ENCODE measurements around the gene C19orf18. TPM values are rescaled to one million over a fixed set of nuclear protein-coding genes. Genes with fewer than 3 reads are reported as not detected.
A peak's percentile ranks its signal among the peaks of the same experiment; 100 is the strongest.

The C19orf18 gene
- polyA plus RNA-seq, 2 of the 4 experiments (the other 2 are of a cell fraction): 0.13 TPM; not detected in 1

- peak in 1 of 2 experiments; percentile 42 for DNase-seq (ENCODE audit: low read depth in 1 of 2, low spot score in 1 of 2)
- peaks cover 91% of the 10 kb centered on the region for H3K9me3 ChIP-seq
- H3K27ac ChIP-seq: no peak overlapping the region
- no peak overlapping the region for H3K4me2 ChIP-seq
- FAIRE-seq: no peak
- TF ChIP-seq RAD21 (conservative IDR thresholded peaks at IDR 0.05 in 1 of 2, IDR thresholded peaks at IDR 0.05 in 1 of 2) (0 out of 5 replicates have a peak, but pooled peaks of 1 of the 2 experiments have one; percentile 12), CHD4 (IDR thresholded peaks at IDR 0.05; ENCODE audit: borderline replicate concordance) (no peak), KDM5A (IDR thresholded peaks at IDR 0.05) (no peak), GATA3 (IDR thresholded peaks at IDR 0.05; ENCODE audit: borderline replicate concordance) (no peak), FOSB (CRISPR knock-in tag; IDR thresholded peaks at IDR 0.05) (no peak), HOXA7 (CRISPR knock-in tag; IDR thresholded peaks at IDR 0.05) (no peak), TFCP2L1 (CRISPR knock-in tag; IDR thresholded peaks at IDR 0.05) (no peak)
- no peaks in the 10 kb centered on the region for H3K4me1 ChIP-seq
- ATAC-seq: no peak
- 48% methylated on average over 1 of the region's 1 CpG for WGBS (ENCODE audit: missing lambda C conversion rate)
- POLR2A ChIA-PET: no interaction called here
- CTCF ChIA-PET: interaction anchor here (0.6 to 1.2 kb wide), 2 partner anchors 8 to 526 kb away, joined by 4 read pairs; no protein-coding TSS in a partner anchor
- H3K4me3 ChIP-seq: no peak overlapping the region
Observed at GRCh38 chr19:58007285-58007684, 33.0 kb upstream of the C19orf18 start.

- H3K4me1 ChIP-seq: no peaks in the 10 kb centered on the region
- peak overlapping the region; percentile 71 for H3K4me3 ChIP-seq
- H3K4me2 ChIP-seq: peak overlapping the region; percentile 61
- POLR2A ChIA-PET: interaction anchor here (1.0 to 2.6 kb wide), 9 partner anchors 56 to 569 kb away, joined by 3 to 12 read pairs (median 3); partner anchors contain the start of genes ZNF211, ZNF256, ZNF274 and ZNF416
- H3K9me3 ChIP-seq: peaks cover 94% of the 10 kb centered on the region
- no peak for DNase-seq (ENCODE audit: low read depth in 1 of 2, low spot score in 1 of 2)
- ATAC-seq: no peak
- no peak for FAIRE-seq
- 87% methylated on average over 31 of the region's 31 CpGs for WGBS (ENCODE audit: missing lambda C conversion rate)
- H3K27ac ChIP-seq: peak overlapping the region; percentile 80 to 93
- CTCF ChIA-PET: interaction anchor here (0.5 to 4.9 kb wide), 3 partner anchors 17 to 853 kb away, joined by 3 to 17 read pairs (median 3); no protein-coding TSS in a partner anchor
- peak; percentile 7; the same call in 1 of the 2 replicates for TF ChIP-seq HDAC2 (IDR thresholded peaks at IDR 0.05)
- no peak for TF ChIP-seq SREBF2 (IDR thresholded peaks at IDR 0.05)
Observed at GRCh38 chr19:58003174-58003828, 29.0 kb upstream of the C19orf18 start.

GRCh38 chr19:58002384-58003173 lies 28.2 kb upstream of the C19orf18 start, which contains the start of gene ZNF606:
TSS of gene ZNF606 (minus strand) at chr19:58002820. CDS start at chr19:58001319, 1,501 bp downstream.
- peaks cover 95% of the 10 kb centered on the region for H3K9me3 ChIP-seq
- ATAC-seq (peak; percentile 99 to 100), FAIRE-seq (no peak), DNase-seq (ENCODE audit: low read depth in 1 of 2, low spot score in 1 of 2) (peak; percentile 87 to 95)
- H3K4me3 ChIP-seq: peak within 1 kb of the TSS; percentile 71
- peak within 1 kb of the TSS; percentile 61 for H3K4me2 ChIP-seq
- ChIA-PET POLR2A (interaction anchor here (0.6 to 2.6 kb wide), 12 partner anchors 15 to 568 kb away, joined by 3 to 12 read pairs (median 3); partner anchors contain the start of genes ZNF211, ZNF256, ZNF274 and ZNF416), CTCF (interaction anchor here (0.5 to 4.9 kb wide), 3 partner anchors 16 to 1591 kb away, joined by 3 to 17 read pairs (median 3); no protein-coding TSS in a partner anchor)
- no peaks in the 10 kb centered on the region for H3K4me1 ChIP-seq
- WGBS (ENCODE audit: missing lambda C conversion rate): 8% methylated on average over 21 of the region's 91 CpGs
- H3K27ac ChIP-seq: peak within 1 kb of the TSS; percentile 80 to 93
- TF ChIP-seq JUNB (IDR thresholded peaks at IDR 0.05) (no peak), ZFP36 (IDR thresholded peaks at IDR 0.05; ENCODE audit: borderline replicate concordance, partially characterized antibody) (no peak), MYC (IDR thresholded peaks at IDR 0.05; ENCODE audit: borderline replicate concordance, low read length) (no peak), ATOH8 (CRISPR knock-in tag; IDR thresholded peaks at IDR 0.05; ENCODE audit: low read depth) (0 out of 2 replicates have a peak, but pooled peaks have one; percentile 43), KDM1A (IDR thresholded peaks at IDR 0.05; ENCODE audit: low read depth) (peak; percentile 98), MAFK (IDR thresholded peaks at IDR 0.05; ENCODE audit: partially characterized antibody) (no peak), RARB (CRISPR knock-in tag; IDR thresholded peaks at IDR 0.05) (no peak), ELK1 (IDR thresholded peaks at IDR 0.05; ENCODE audit: low read depth, low read length) (no peak), HDAC2 (IDR thresholded peaks at IDR 0.05) (peak; percentile 92), RFX5 (IDR thresholded peaks at IDR 0.05) (no peak), RAD21 (conservative IDR thresholded peaks at IDR 0.05 in 1 of 2, IDR thresholded peaks at IDR 0.05 in 1 of 2) (no peak), HEYL (CRISPR knock-in tag; IDR thresholded peaks at IDR 0.05) (no peak), MAX (IDR thresholded peaks at IDR 0.05) (peak; percentile 86), REST (IDR thresholded peaks at IDR 0.05) (no peak), FOSL2 (IDR thresholded peaks at IDR 0.05) (no peak), FOSL2 (CRISPR knock-in tag; IDR thresholded peaks at IDR 0.05) (no peak), POLR2A (IDR thresholded peaks at IDR 0.05; ENCODE audit: low read length) (peak; percentile 31; the same call in 1 of the 2 replicates), RNF2 (IDR thresholded peaks at IDR 0.05; ENCODE audit: borderline replicate concordance, low read depth) (no peak), MAZ (IDR thresholded peaks at IDR 0.05; ENCODE audit: borderline replicate concordance, low read depth, low read length) (no peak), POLR2AphosphoS2 (conservative IDR thresholded peaks at IDR 0.05; ENCODE audit: low read length) (no peak)

All from A549 (cell line).